Measurements from ENCODE around the gene ADCK1.

The ADCK1 gene

GRCh38 chr14:77961847-77962580 lies 162.1 kb downstream of the ADCK1 start:
- no peak overlapping the region for H3K4me3 ChIP-seq (ENCODE audit: low read length in 2 of 2)
- H3K27me3 ChIP-seq (ENCODE audit: control insufficient read depth in 2 of 2, insufficient read depth in 2 of 2, low read length in 2 of 2), result peaks cover 6 to 7% of the 10 kb centered on the region in 2 donors
- H3K36me3 ChIP-seq (ENCODE audit: control insufficient read depth in 2 of 2, insufficient read depth in 2 of 2, low read length in 2 of 2), result no peaks in the 10 kb centered on the region
- no peak overlapping the region for H3K9ac ChIP-seq (ENCODE audit: low read depth in 1 of 2, low read length in 2 of 2)
- H3K27ac ChIP-seq (ENCODE audit: low read depth in 2 of 2, low read length in 2 of 2), result no peak overlapping the region
- no peaks in the 10 kb centered on the region for H3K4me1 ChIP-seq (ENCODE audit: control insufficient read depth in 2 of 2, insufficient read depth in 2 of 2, low read length in 2 of 2)
- no peaks in the 10 kb centered on the region for H3K9me3 ChIP-seq (ENCODE audit: control insufficient read depth in 2 of 2, low read length in 2 of 2)

GRCh38 chr14:77962731-77963520 lies 163.0 kb downstream of the ADCK1 start:
- H3K9me3 ChIP-seq (ENCODE audit: control insufficient read depth in 2 of 2, low read length in 2 of 2), result no peaks in the 10 kb centered on the region
- H3K9ac ChIP-seq (ENCODE audit: low read depth in 1 of 2, low read length in 2 of 2), result no peak overlapping the region
- no peak overlapping the region for H3K4me3 ChIP-seq (ENCODE audit: low read length in 2 of 2)
- H3K4me1 ChIP-seq (ENCODE audit: control insufficient read depth in 2 of 2, insufficient read depth in 2 of 2, low read length in 2 of 2), result no peaks in the 10 kb centered on the region
- H3K27me3 ChIP-seq (ENCODE audit: control insufficient read depth in 2 of 2, insufficient read depth in 2 of 2, low read length in 2 of 2), result peaks cover 6 to 7% of the 10 kb centered on the region in 2 donors
- no peaks in the 10 kb centered on the region for H3K36me3 ChIP-seq (ENCODE audit: control insufficient read depth in 2 of 2, insufficient read depth in 2 of 2, low read length in 2 of 2)
- H3K27ac ChIP-seq (ENCODE audit: low read depth in 2 of 2, low read length in 2 of 2), result no peak overlapping the region

- H3K9me3 ChIP-seq (ENCODE audit: control insufficient read depth in 2 of 2, low read length in 2 of 2), result no peaks in the 10 kb centered on the region
- no peak overlapping the region for H3K4me3 ChIP-seq (ENCODE audit: low read length in 2 of 2)
- H3K36me3 ChIP-seq (ENCODE audit: control insufficient read depth in 2 of 2, insufficient read depth in 2 of 2, low read length in 2 of 2), result no peaks in the 10 kb centered on the region
- no peak overlapping the region for H3K27ac ChIP-seq (ENCODE audit: low read depth in 2 of 2, low read length in 2 of 2)
- no peaks in the 10 kb centered on the region for H3K4me1 ChIP-seq (ENCODE audit: control insufficient read depth in 2 of 2, insufficient read depth in 2 of 2, low read length in 2 of 2)
- peaks cover 6 to 7% of the 10 kb centered on the region in 2 donors for H3K27me3 ChIP-seq (ENCODE audit: control insufficient read depth in 2 of 2, insufficient read depth in 2 of 2, low read length in 2 of 2)
- no peak overlapping the region for H3K9ac ChIP-seq (ENCODE audit: low read depth in 1 of 2, low read length in 2 of 2)
These were observed 164.7 kb downstream of the ADCK1 start for GRCh38 chr14:77964586-77964985.

- no peak overlapping the region for H3K9ac ChIP-seq (ENCODE audit: low read depth in 1 of 2, low read length in 2 of 2)
- H3K27ac ChIP-seq (ENCODE audit: low read depth in 2 of 2, low read length in 2 of 2), result no peak overlapping the region
- no peak overlapping the region for H3K4me3 ChIP-seq (ENCODE audit: low read length in 2 of 2)
- no peaks in the 10 kb centered on the region for H3K4me1 ChIP-seq (ENCODE audit: control insufficient read depth in 2 of 2, insufficient read depth in 2 of 2, low read length in 2 of 2)
- H3K36me3 ChIP-seq (ENCODE audit: control insufficient read depth in 2 of 2, insufficient read depth in 2 of 2, low read length in 2 of 2), result no peaks in the 10 kb centered on the region
- no peaks in the 10 kb centered on the region for H3K9me3 ChIP-seq (ENCODE audit: control insufficient read depth in 2 of 2, low read length in 2 of 2)
- H3K27me3 ChIP-seq (ENCODE audit: control insufficient read depth in 2 of 2, insufficient read depth in 2 of 2, low read length in 2 of 2), result peaks cover 6 to 7% of the 10 kb centered on the region in 2 donors
These were observed 165.1 kb downstream of the ADCK1 start for GRCh38 chr14:77965050-77965449.

- Histone ChIP-seq H3K4me3 (ENCODE audit: low read length in 2 of 2) (peak overlapping the region in 1 of 2 donors; percentile 42), H3K27ac (ENCODE audit: low read depth in 2 of 2, low read length in 2 of 2) (no peak overlapping the region), H3K27me3 (ENCODE audit: control insufficient read depth in 2 of 2, insufficient read depth in 2 of 2, low read length in 2 of 2) (peaks cover 6 to 7% of the 10 kb centered on the region in 2 donors), H3K4me1 (ENCODE audit: control insufficient read depth in 2 of 2, insufficient read depth in 2 of 2, low read length in 2 of 2) (no peaks in the 10 kb centered on the region), H3K9me3 (ENCODE audit: control insufficient read depth in 2 of 2, low read length in 2 of 2) (no peaks in the 10 kb centered on the region), H3K9ac (ENCODE audit: low read depth in 1 of 2, low read length in 2 of 2) (no peak overlapping the region), H3K36me3 (ENCODE audit: control insufficient read depth in 2 of 2, insufficient read depth in 2 of 2, low read length in 2 of 2) (no peaks in the 10 kb centered on the region)
These were observed 166.1 kb downstream of the ADCK1 start for GRCh38 chr14:77965919-77966435.

GRCh38 chr14:77967110-77967509 lies 167.2 kb downstream of the ADCK1 start:
- peaks cover 6 to 7% of the 10 kb centered on the region in 2 donors for H3K27me3 ChIP-seq (ENCODE audit: control insufficient read depth in 2 of 2, insufficient read depth in 2 of 2, low read length in 2 of 2)
- H3K4me3 ChIP-seq (ENCODE audit: low read length in 2 of 2), result no peak overlapping the region
- no peak overlapping the region for H3K9ac ChIP-seq (ENCODE audit: low read depth in 1 of 2, low read length in 2 of 2)
- no peaks in the 10 kb centered on the region for H3K4me1 ChIP-seq (ENCODE audit: control insufficient read depth in 2 of 2, insufficient read depth in 2 of 2, low read length in 2 of 2)
- no peak overlapping the region for H3K27ac ChIP-seq (ENCODE audit: low read depth in 2 of 2, low read length in 2 of 2)
- H3K36me3 ChIP-seq (ENCODE audit: control insufficient read depth in 2 of 2, insufficient read depth in 2 of 2, low read length in 2 of 2), result no peaks in the 10 kb centered on the region
- no peaks in the 10 kb centered on the region for H3K9me3 ChIP-seq (ENCODE audit: control insufficient read depth in 2 of 2, low read length in 2 of 2)

- Histone ChIP-seq H3K4me3 (ENCODE audit: low read length in 2 of 2) (no peak overlapping the region), H3K36me3 (ENCODE audit: control insufficient read depth in 2 of 2, insufficient read depth in 2 of 2, low read length in 2 of 2) (no peaks in the 10 kb centered on the region), H3K27ac (ENCODE audit: low read depth in 2 of 2, low read length in 2 of 2) (no peak overlapping the region)
These were observed 170.7 kb downstream of the ADCK1 start for GRCh38 chr14:77970646-77971045.

GRCh38 chr14:77973246-77973645 lies 173.3 kb downstream of the ADCK1 start:
- Histone ChIP-seq H3K4me3 (ENCODE audit: low read length in 2 of 2) (no peak overlapping the region), H3K36me3 (ENCODE audit: control insufficient read depth in 2 of 2, insufficient read depth in 2 of 2, low read length in 2 of 2) (no peaks in the 10 kb centered on the region), H3K9me3 (ENCODE audit: control insufficient read depth in 2 of 2, low read length in 2 of 2) (no peaks in the 10 kb centered on the region), H3K27ac (ENCODE audit: low read depth in 2 of 2, low read length in 2 of 2) (no peak overlapping the region), H3K9ac (ENCODE audit: low read depth in 1 of 2, low read length in 2 of 2) (no peak overlapping the region), H3K27me3 (ENCODE audit: control insufficient read depth in 2 of 2, insufficient read depth in 2 of 2, low read length in 2 of 2) (no peaks in the 10 kb centered on the region), H3K4me1 (ENCODE audit: control insufficient read depth in 2 of 2, insufficient read depth in 2 of 2, low read length in 2 of 2) (no peaks in the 10 kb centered on the region)

More at GRCh38 chr14:77970646-77971045, 170.7 kb downstream of the ADCK1 start:
- H3K4me1 ChIP-seq (ENCODE audit: control insufficient read depth in 2 of 2, insufficient read depth in 2 of 2, low read length in 2 of 2), result no peaks in the 10 kb centered on the region
- H3K27me3 ChIP-seq (ENCODE audit: control insufficient read depth in 2 of 2, insufficient read depth in 2 of 2, low read length in 2 of 2), result peaks cover 5 to 7% of the 10 kb centered on the region in 2 donors
- no peak overlapping the region for H3K9ac ChIP-seq (ENCODE audit: low read depth in 1 of 2, low read length in 2 of 2)
- no peaks in the 10 kb centered on the region for H3K9me3 ChIP-seq (ENCODE audit: control insufficient read depth in 2 of 2, low read length in 2 of 2)

- no peaks in the 10 kb centered on the region for H3K9me3 ChIP-seq (ENCODE audit: control insufficient read depth in 2 of 2, low read length in 2 of 2)
- no peak overlapping the region for H3K27ac ChIP-seq (ENCODE audit: low read depth in 2 of 2, low read length in 2 of 2)
- peaks cover 0 to 2% of the 10 kb centered on the region in 2 donors for H3K4me1 ChIP-seq (ENCODE audit: control insufficient read depth in 2 of 2, insufficient read depth in 2 of 2, low read length in 2 of 2)
- no peaks in the 10 kb centered on the region for H3K27me3 ChIP-seq (ENCODE audit: control insufficient read depth in 2 of 2, insufficient read depth in 2 of 2, low read length in 2 of 2)
- no peaks in the 10 kb centered on the region for H3K36me3 ChIP-seq (ENCODE audit: control insufficient read depth in 2 of 2, insufficient read depth in 2 of 2, low read length in 2 of 2)
- H3K9ac ChIP-seq (ENCODE audit: low read depth in 1 of 2, low read length in 2 of 2), result no peak overlapping the region
- no peak overlapping the region for H3K4me3 ChIP-seq (ENCODE audit: low read length in 2 of 2)
These were observed 176.7 kb downstream of the ADCK1 start for GRCh38 chr14:77976591-77976990.

GRCh38 chr14:77979171-77979570 lies 179.3 kb downstream of the ADCK1 start:
- Histone ChIP-seq H3K9me3 (ENCODE audit: control insufficient read depth in 2 of 2, low read length in 2 of 2) (no peaks in the 10 kb centered on the region), H3K36me3 (ENCODE audit: control insufficient read depth in 2 of 2, insufficient read depth in 2 of 2, low read length in 2 of 2) (no peaks in the 10 kb centered on the region), H3K9ac (ENCODE audit: low read depth in 1 of 2, low read length in 2 of 2) (no peak overlapping the region), H3K4me1 (ENCODE audit: control insufficient read depth in 2 of 2, insufficient read depth in 2 of 2, low read length in 2 of 2) (peaks cover 0 to 2% of the 10 kb centered on the region in 2 donors), H3K4me3 (ENCODE audit: low read length in 2 of 2) (no peak overlapping the region), H3K27me3 (ENCODE audit: control insufficient read depth in 2 of 2, insufficient read depth in 2 of 2, low read length in 2 of 2) (no peaks in the 10 kb centered on the region), H3K27ac (ENCODE audit: low read depth in 2 of 2, low read length in 2 of 2) (no peak overlapping the region)
